ENCODE measurements around the gene GRAMD1B. TPM values are rescaled to one million over a fixed set of nuclear protein-coding genes. Genes with fewer than 3 reads are reported as not detected.

The GRAMD1B gene
- total RNA-seq, 4 donors from 2014 or later: 2.1 to 8.5 (median 7.0) TPM

- TF ChIP-seq CTCF (IDR thresholded peaks at IDR 0.05): no peak
- no peak for ATAC-seq (ENCODE audit: low FRiP score)
These were observed 117.1 kb downstream of the GRAMD1B start for GRCh38 chr11:123547180-123547579.

GRCh38 chr11:123548774-123549173, 118.7 kb downstream of the GRAMD1B start:
- TF ChIP-seq CTCF (IDR thresholded peaks at IDR 0.05): no peak
- no peak for DNase-seq (ENCODE audit: low spot score)
- ATAC-seq (ENCODE audit: low FRiP score): no peak

More at GRCh38 chr11:123547180-123547579, 117.1 kb downstream of the GRAMD1B start:
- DNase-seq (ENCODE audit: low spot score): no peak

- no peak for DNase-seq (ENCODE audit: low spot score)
- no peak for TF ChIP-seq CTCF (IDR thresholded peaks at IDR 0.05)
- no peak for ATAC-seq (ENCODE audit: low FRiP score)
These were observed 120.2 kb downstream of the GRAMD1B start for GRCh38 chr11:123549926-123550917.

GRCh38 chr11:123551079-123551478, 121.0 kb downstream of the GRAMD1B start:
- no peak for DNase-seq (ENCODE audit: low spot score)
- no peak for TF ChIP-seq CTCF (IDR thresholded peaks at IDR 0.05)
- no peak for ATAC-seq (ENCODE audit: low FRiP score)

- ATAC-seq (ENCODE audit: low FRiP score): no peak
- DNase-seq (ENCODE audit: low spot score): no peak
- TF ChIP-seq CTCF (IDR thresholded peaks at IDR 0.05): no peak
These were observed 126.6 kb downstream of the GRAMD1B start for GRCh38 chr11:123556633-123557032.

- TF ChIP-seq CTCF (IDR thresholded peaks at IDR 0.05): no peak
- peak; percentile 25 for ATAC-seq (ENCODE audit: low FRiP score)
- no peak for DNase-seq (ENCODE audit: low spot score)
These were observed 128.7 kb downstream of the GRAMD1B start for GRCh38 chr11:123558536-123559315.
